GM23338 (cell line): Measurements from ENCODE around the gene FBXO11. TPM values are rescaled to one million over a fixed set of nuclear protein-coding genes. Genes with fewer than 3 reads are reported as not detected.

Experiments
- ATAC-seq: fragments of 200-7000 bp; cut with Tn5 transposase; 3 replicates; pipeline ENCODE4 v1.9.1; 2020
- DNase-seq: peaks from one replicate; pipeline ENCODE4 v3.0.0-alpha.2; 2015; ENCODE audit warnings: low spot score
- H2AFZ ChIP-seq: fragments of 200-600 bp; sonication (generic); 2 replicates; pipeline ENCODE4 v1.8.0; 2016; ENCODE audit warnings: antibody characterized with exemption, mild to moderate bottlenecking, moderate library complexity
- H3F3A ChIP-seq: fragments of 200-600 bp; sonication (generic); replicated peaks from 2 replicates; pipeline ENCODE4 v1.8.0; 2017; ENCODE audit warnings: antibody characterized with exemption, mixed run types, low read depth
- H3K27ac ChIP-seq: fragments of 200-600 bp; sonication (generic); 2 replicates; pipeline ENCODE4 v1.6.1; 2016; ENCODE audit warnings: low read depth
- H3K27me3 ChIP-seq: fragments of 200-600 bp; sonication (generic); 2 replicates; pipeline ENCODE4 v1.8.0; 2016; ENCODE audit warnings: mild to moderate bottlenecking, mixed run types, moderate library complexity; ENCODE audit not compliant: insufficient read depth
- H3K36me3 ChIP-seq: fragments of 200-600 bp; sonication (generic); 2 replicates; pipeline ENCODE4 v1.8.0; 2016; ENCODE audit warnings: mild to moderate bottlenecking; ENCODE audit not compliant: insufficient read depth
- H3K4me1 ChIP-seq: fragments of 200-600 bp; sonication (generic); 2 replicates; pipeline ENCODE4 v1.8.0; 2016; ENCODE audit warnings: mild to moderate bottlenecking, moderate library complexity; ENCODE audit not compliant: insufficient read depth
- H3K4me2 ChIP-seq: fragments of 200-600 bp; sonication (generic); 2 replicates; pipeline ENCODE4 v1.7.1; 2017; ENCODE audit warnings: mixed run types
- H3K4me3 ChIP-seq: fragments of 200-600 bp; sonication (generic); 2 replicates; pipeline ENCODE4 v1.6.1; 2016; ENCODE audit warnings: mixed run types
- H3K79me2 ChIP-seq: fragments of 200-600 bp; sonication (generic); replicated peaks from 2 replicates; pipeline ENCODE4 v1.8.0; 2017; ENCODE audit warnings: mild to moderate bottlenecking; ENCODE audit not compliant: insufficient read depth
- H3K9me2 ChIP-seq: fragments of 200-600 bp; sonication (generic); 2 replicates; pipeline ENCODE4 v1.8.0; 2017; ENCODE audit not compliant: insufficient read depth
- H4K20me1 ChIP-seq: fragments of 200-600 bp; sonication (generic); replicated peaks from 2 replicates; pipeline ENCODE4 v1.8.0; 2017; ENCODE audit warnings: mild to moderate bottlenecking; ENCODE audit not compliant: insufficient read depth
- H3K27ac Mint-ChIP-seq: 2 replicates; pipeline ENCODE4 v1.8.0; 2020; ENCODE audit warnings: inconsistent platforms, mild to moderate bottlenecking, moderate library complexity, mixed read lengths
- H3K27me3 Mint-ChIP-seq: 3 replicates; pipeline ENCODE4 v1.8.0; 2022; ENCODE audit warnings: low read depth, mild to moderate bottlenecking, moderate library complexity, mixed read lengths, inconsistent platforms; ENCODE audit not compliant: insufficient read depth, poor library complexity
- H3K36me3 Mint-ChIP-seq: 3 replicates; pipeline ENCODE4 v1.8.0; 2021; ENCODE audit warnings: low read depth, mild to moderate bottlenecking, inconsistent platforms, moderate library complexity, mixed read lengths
- H3K4me1 Mint-ChIP-seq: 3 replicates; pipeline ENCODE4 v1.8.0; 2020; ENCODE audit warnings: mild to moderate bottlenecking, inconsistent platforms, mixed read lengths
- H3K4me3 Mint-ChIP-seq: 3 replicates; pipeline ENCODE4 v1.8.0; 2021; ENCODE audit warnings: moderate library complexity, mild to moderate bottlenecking, inconsistent platforms, mixed read lengths
- H3K9me3 Mint-ChIP-seq: 3 replicates; pipeline ENCODE4 v1.8.0; 2020; ENCODE audit warnings: moderate library complexity, mild to moderate bottlenecking, inconsistent platforms, mixed read lengths
- CREB1 ChIP-seq: fragments of 250-450 bp; sonication (Bioruptor Pico); IDR thresholded peaks from 2 replicates; pipeline ENCODE4 v1.5.0; 2020; ENCODE audit warnings: low read depth, mild to moderate bottlenecking, moderate library complexity
- EZH2 ChIP-seq: fragments of 200-600 bp; sonication (generic); IDR thresholded peaks from one replicate; pipeline ENCODE4 v1.8.0; 2017; ENCODE audit warnings: antibody characterized with exemption, mild to moderate bottlenecking, low read depth; ENCODE audit not compliant: unreplicated experiment
- NANOG ChIP-seq: IDR thresholded peaks from 2 replicates; pipeline ENCODE4 v1.6.1; 2016; ENCODE audit warnings: antibody characterized with exemption, borderline replicate concordance
- POLR2AphosphoS5 ChIP-seq: IDR thresholded peaks from 2 replicates; pipeline ENCODE4 v1.6.1; 2016; ENCODE audit warnings: antibody characterized with exemption, low read depth
- REST ChIP-seq: IDR thresholded peaks from one replicate; pipeline ENCODE4 v1.6.1; 2018; ENCODE audit warnings: antibody characterized with exemption; ENCODE audit not compliant: unreplicated experiment
- STAT1 ChIP-seq: IDR thresholded peaks from one replicate; pipeline ENCODE4 v1.6.1; 2016; ENCODE audit warnings: antibody characterized with exemption; ENCODE audit not compliant: unreplicated experiment
- ZNF114 ChIP-seq: fragments of 250-450 bp; sonication (Bioruptor Pico); IDR thresholded peaks from 2 replicates; pipeline ENCODE4 v1.5.0; 2020; ENCODE audit warnings: mild to moderate bottlenecking, moderate library complexity
- polyA plus RNA-seq: library from polyadenylated mRNA; unstranded; fragments of >200 nt; fragmentation: Nextera tagmentation; extraction: Ambion mirVana; gene quantifications from 2 replicates; pipeline ENCODE4 v1.2.1, GENCODE V29; 2016
- total RNA-seq: library from RNA; depleted of rRNA; stranded (reverse); fragments of >200 nt; shearing (Covaris generic); gene quantifications from 2 replicates; pipeline ENCODE4 v1.2.3, GENCODE V29; 2014
- TF ChIP-seq, protein P1 (sequence below), 2 experiments: fragments of 200-600 bp in 1 of 2; sonication (generic) in 1 of 2; conservative IDR thresholded peaks; 2 replicates each; pipeline versions ENCODE4 v1.5.1 to v1.6.1; 2016 to 2017; ENCODE audit warnings: antibody characterized with exemption in 2 of 2, low read depth in 2 of 2, mild to moderate bottlenecking in 2 of 2, moderate library complexity in 1 of 2

FBXO11 gene
- total and polyA plus RNA-seq, 2 experiments from 2014 or later, result 21.5 to 52.7 TPM

DNA sequence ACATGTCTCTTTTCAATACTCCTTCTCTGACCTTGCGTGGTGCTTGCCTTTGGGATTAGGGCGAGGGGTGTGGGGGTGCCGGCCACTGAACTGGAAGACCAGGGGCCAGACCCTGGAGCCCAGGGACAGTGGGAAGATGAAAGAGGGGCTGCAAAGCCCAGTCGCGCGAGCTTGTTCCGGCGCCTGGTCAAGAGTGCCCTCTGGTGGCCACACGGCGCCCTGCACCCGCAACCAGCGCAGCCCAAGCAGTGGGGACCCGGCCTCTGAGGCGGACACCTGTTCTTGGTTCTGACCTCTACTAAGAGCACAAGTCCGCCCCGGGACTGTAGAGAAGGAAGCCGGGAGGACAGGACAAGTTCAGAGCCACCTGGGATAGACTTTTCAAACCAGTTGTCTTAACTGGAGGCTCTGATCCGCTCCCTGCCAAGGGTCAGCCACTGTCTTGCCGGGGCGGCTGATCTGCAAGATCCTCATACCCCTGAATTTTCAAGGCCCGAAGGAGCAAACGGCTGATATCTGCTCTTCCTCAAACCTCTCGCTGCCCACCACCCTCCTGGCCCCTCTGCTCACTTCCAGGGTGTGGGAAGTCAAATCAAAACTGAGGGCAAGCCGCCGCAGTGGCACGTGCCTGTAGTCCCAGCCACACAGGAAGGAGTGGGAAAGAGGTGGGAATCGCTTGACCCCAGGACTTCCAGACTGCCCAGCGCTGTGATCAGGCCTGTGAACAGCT is 138.3 kb downstream of the FBXO11 start:
- Histone ChIP-seq H3K79me2 (no peaks in the 10 kb centered on the region), H3F3A (no peaks in the 10 kb centered on the region), H3K27ac (no peak overlapping the region), H4K20me1 (no peaks in the 10 kb centered on the region), H2AFZ (peak overlapping the region; percentile 95), H3K4me3 (no peak overlapping the region), H3K9me2 (no peaks in the 10 kb centered on the region), H3K4me1 (peaks cover 4% of the 10 kb centered on the region; the same call in 1 of the 2 replicates), H3K27me3 (no peaks in the 10 kb centered on the region), H3K36me3 (no peaks in the 10 kb centered on the region), H3K4me2 (no peak overlapping the region)
- H3K9me3 Mint-ChIP-seq, result peaks cover 6% of the 10 kb centered on the region; the same call in 1 of the 3 replicates
- peak; percentile 82 for DNase-seq
- H3K4me3 Mint-ChIP-seq, result no peak overlapping the region
- H3K4me1 Mint-ChIP-seq, result peaks cover 11% of the 10 kb centered on the region
- peaks cover 8% of the 10 kb centered on the region for H3K27me3 Mint-ChIP-seq
- ATAC-seq, result peak; percentile 96
- peaks cover 4% of the 10 kb centered on the region; the same call in 1 of the 3 replicates for H3K36me3 Mint-ChIP-seq
- TF ChIP-seq, protein P1, sequence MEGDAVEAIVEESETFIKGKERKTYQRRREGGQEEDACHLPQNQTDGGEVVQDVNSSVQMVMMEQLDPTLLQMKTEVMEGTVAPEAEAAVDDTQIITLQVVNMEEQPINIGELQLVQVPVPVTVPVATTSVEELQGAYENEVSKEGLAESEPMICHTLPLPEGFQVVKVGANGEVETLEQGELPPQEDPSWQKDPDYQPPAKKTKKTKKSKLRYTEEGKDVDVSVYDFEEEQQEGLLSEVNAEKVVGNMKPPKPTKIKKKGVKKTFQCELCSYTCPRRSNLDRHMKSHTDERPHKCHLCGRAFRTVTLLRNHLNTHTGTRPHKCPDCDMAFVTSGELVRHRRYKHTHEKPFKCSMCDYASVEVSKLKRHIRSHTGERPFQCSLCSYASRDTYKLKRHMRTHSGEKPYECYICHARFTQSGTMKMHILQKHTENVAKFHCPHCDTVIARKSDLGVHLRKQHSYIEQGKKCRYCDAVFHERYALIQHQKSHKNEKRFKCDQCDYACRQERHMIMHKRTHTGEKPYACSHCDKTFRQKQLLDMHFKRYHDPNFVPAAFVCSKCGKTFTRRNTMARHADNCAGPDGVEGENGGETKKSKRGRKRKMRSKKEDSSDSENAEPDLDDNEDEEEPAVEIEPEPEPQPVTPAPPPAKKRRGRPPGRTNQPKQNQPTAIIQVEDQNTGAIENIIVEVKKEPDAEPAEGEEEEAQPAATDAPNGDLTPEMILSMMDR (conservative IDR thresholded peaks at IDR 0.05; ENCODE audit: low read depth in 2 of 2), result peak; percentile 89 to 98
- TF ChIP-seq ZNF114 (CRISPR knock-in tag), result no peak
- H3K27ac Mint-ChIP-seq, result no peak overlapping the region; the same call in 1 of the 2 replicates

- no peaks in the 10 kb centered on the region for H3F3A ChIP-seq
- H3K4me2 ChIP-seq, result no peak overlapping the region
- ATAC-seq, result no peak
- H3K36me3 Mint-ChIP-seq, result peaks cover 4% of the 10 kb centered on the region; the same call in 1 of the 3 replicates
- H3K9me3 Mint-ChIP-seq, result peaks cover 6% of the 10 kb centered on the region; the same call in 1 of the 3 replicates
- H3K79me2 ChIP-seq, result no peaks in the 10 kb centered on the region
- no peak overlapping the region for H2AFZ ChIP-seq
- no peak overlapping the region for H3K27ac Mint-ChIP-seq
- H3K27ac ChIP-seq, result no peak overlapping the region
- no peak overlapping the region for H3K4me3 Mint-ChIP-seq
- H3K27me3 Mint-ChIP-seq, result peaks cover 8% of the 10 kb centered on the region
- TF ChIP-seq NANOG (no peak), CREB1 (CRISPR knock-in tag) (no peak), REST (no peak), POLR2AphosphoS5 (no peak), EZH2 (no peak), STAT1 (no peak)
- peaks cover 4% of the 10 kb centered on the region; the same call in 1 of the 2 replicates for H3K4me1 ChIP-seq
- H4K20me1 ChIP-seq, result no peaks in the 10 kb centered on the region
- no peaks in the 10 kb centered on the region for H3K9me2 ChIP-seq
- no peaks in the 10 kb centered on the region for H3K36me3 ChIP-seq
- DNase-seq, result no peak
- peaks cover 8% of the 10 kb centered on the region for H3K4me1 Mint-ChIP-seq
- no peaks in the 10 kb centered on the region for H3K27me3 ChIP-seq
- H3K4me3 ChIP-seq, result no peak overlapping the region
Measured at GRCh38 chr2:47767497-47767844, 138.8 kb downstream of the FBXO11 start.
